Panc1 (cell line): Measurements from ENCODE around the gene KIF17. TPM values are rescaled to one million over a fixed set of nuclear protein-coding genes. Genes with fewer than 3 reads are reported as not detected.

Source experiments
- ATAC-seq: fragments of 200-7000 bp; cut with Tn5 transposase; 2 replicates; pipeline ENCODE4 v1.9.1; 2020; ENCODE audit warnings: mild to moderate bottlenecking, moderate library complexity
- BruUV-seq: library from RNA; stranded (reverse); fragments of 400-500 nt; replicated peaks from 2 replicates; lab custom pipeline; 2021; lab: Mats Ljungman, UMichigan
- CTCF ChIA-PET: fragments of 300-600 bp; sonication (Branson Sonifier 250); formaldehyde crosslinking; loops from one replicate; lab custom pipeline; 2022; ENCODE audit warnings: antibody characterized with exemption; lab: Charles Lee
- POLR2A ChIA-PET: fragments of 300-600 bp; sonication (Branson Sonifier 250); formaldehyde crosslinking; loops from one replicate; lab custom pipeline; 2022; ENCODE audit warnings: antibody characterized with exemption; lab: Charles Lee
- DNase-seq: peaks from one replicate; pipeline ENCODE4 v3.0.0-alpha.2; 2010; ENCODE audit warnings: low read depth, low spot score
- H3K27ac ChIP-seq: 2 replicates; pipeline ENCODE4 v1.5.1; 2011; ENCODE audit warnings: mild to moderate bottlenecking, low read length, inconsistent platforms
- H3K27me3 ChIP-seq: fragments of 200-500 bp; sonication (Bioruptor generic); 2 replicates; pipeline ENCODE4 v1.6.0; 2014; ENCODE audit warnings: low read length, inconsistent platforms; ENCODE audit not compliant: control insufficient read depth, insufficient read depth
- H3K36me3 ChIP-seq: fragments of 200-500 bp; sonication (Bioruptor generic); 2 replicates; pipeline ENCODE4 v1.5.1; 2014; ENCODE audit warnings: inconsistent platforms, mild to moderate bottlenecking, low read length, moderate library complexity; ENCODE audit not compliant: control insufficient read depth, insufficient read depth
- H3K4me1 ChIP-seq: 2 replicates; pipeline ENCODE4 v1.5.1; 2011; ENCODE audit warnings: inconsistent platforms, mild to moderate bottlenecking, low read length, moderate library complexity; ENCODE audit not compliant: control insufficient read depth, insufficient read depth
- H3K4me3 ChIP-seq, 2 experiments: 2 replicates each; pipeline ENCODE4 v1.5.1; 2011 to 2012; ENCODE audit warnings: low read depth in 2 of 2, low read length in 2 of 2, mild to moderate bottlenecking in 2 of 2, inconsistent platforms in 1 of 2, moderate library complexity in 1 of 2
- H3K9me3 ChIP-seq: fragments of 200-500 bp; sonication (Bioruptor generic); 2 replicates; pipeline ENCODE4 v1.5.1; 2014; ENCODE audit warnings: low read depth, mild to moderate bottlenecking, inconsistent platforms, low read length, moderate library complexity; ENCODE audit not compliant: control insufficient read depth, insufficient read depth
- CTCF ChIP-seq: fragments of 450-650 bp; IDR thresholded peaks from 2 replicates; pipeline ENCODE4 v1.5.1; 2017; ENCODE audit warnings: mild to moderate bottlenecking
- POLR2AphosphoS5 ChIP-seq: IDR thresholded peaks from 2 replicates; pipeline ENCODE4 v1.6.1; 2012; ENCODE audit warnings: mild to moderate bottlenecking, low read depth, low read length, moderate library complexity
- REST ChIP-seq, 2 experiments: IDR thresholded peaks; 2 replicates each; pipeline ENCODE4 v1.6.1; 2011 to 2012; ENCODE audit warnings: low read depth in 2 of 2, control low read depth in 1 of 2, low read length in 1 of 2, mild to moderate bottlenecking in 1 of 2, moderate library complexity in 1 of 2; ENCODE audit not compliant: insufficient read depth in 1 of 2
- SIN3A ChIP-seq: IDR thresholded peaks from 2 replicates; pipeline ENCODE4 v1.6.1; 2012; ENCODE audit warnings: low read depth, mild to moderate bottlenecking, low read length, moderate library complexity, borderline replicate concordance; ENCODE audit not compliant: insufficient read depth
- TCF7L2 ChIP-seq: IDR thresholded peaks from 2 replicates; pipeline ENCODE4 v1.6.1; 2011; ENCODE audit warnings: mild to moderate bottlenecking, low read depth, low read length, inconsistent platforms
- in situ Hi-C: cut with HindIII; loops from 2 replicates; pipeline ENCODE4 v1.10.0; 2016; ENCODE audit warnings: low sequenced_read_pairs, low pct_unique_long_range_greater_than_20kb
- intact Hi-C: fragments of 100-400 bp; cut with micrococcal nuclease; formaldehyde crosslinking; loops from one replicate; pipeline ENCODE4 v1.10.0; 2022; ENCODE audit not compliant: unreplicated experiment
- total RNA-seq: library from RNA; stranded (reverse); gene quantifications from one replicate; pipeline ENCODE4 v1.2.1, GENCODE V29; 2021; ENCODE audit not compliant: unreplicated experiment

Gene KIF17
- total RNA-seq, 1 experiment from 2014 or later: 3.9 TPM

GRCh38 chr1:20662110-20662475 lies 55.7 kb downstream of the KIF17 start:
- BruUV-seq: TSS peak; percentile 96
- no peaks in the 10 kb centered on the region for H3K27me3 ChIP-seq
- DNase-seq: no peak
- CTCF ChIA-PET: interaction anchor here (0.6 kb wide), 1 partner anchor 15 kb away, joined by 4 read pairs; no protein-coding TSS in a partner anchor
- peak overlapping the region; percentile 88 to 100 for H3K4me3 ChIP-seq
- peak overlapping the region; percentile 91 for H3K27ac ChIP-seq
- intact Hi-C loops (no loop called here), in situ Hi-C loops (no loop called here)
- H3K4me1 ChIP-seq: peaks cover 10% of the 10 kb centered on the region
- no peak for TF ChIP-seq CTCF
- TF ChIP-seq POLR2AphosphoS5: no peak
- TF ChIP-seq TCF7L2: no peak
- TF ChIP-seq REST (IDR thresholded peaks at IDR 0.05; ENCODE audit: insufficient read depth in 1 of 2, low read depth in 2 of 2, low read length in 1 of 2): no peak
- TF ChIP-seq SIN3A: no peak
- no peaks in the 10 kb centered on the region for H3K9me3 ChIP-seq
- ATAC-seq: no peak
- POLR2A ChIA-PET: interaction anchor here (0.5 to 1.1 kb wide), 3 partner anchors 16 to 1436 kb away, joined by 3 to 4 read pairs (median 3); no protein-coding TSS in a partner anchor
- peaks cover 6% of the 10 kb centered on the region for H3K36me3 ChIP-seq

- DNase-seq (peak; percentile 94), ATAC-seq (peak; percentile 97)
- TF ChIP-seq CTCF (peak; percentile 39; the same call in 1 of the 2 replicates), TCF7L2 (peak; percentile 40; the same call in 1 of the 2 replicates), POLR2AphosphoS5 (peak; percentile 86; the same call in 1 of the 2 replicates), SIN3A (peak; percentile 62; the same call in 1 of the 2 replicates), REST (IDR thresholded peaks at IDR 0.05; ENCODE audit: insufficient read depth in 1 of 2, low read depth in 2 of 2, low read length in 1 of 2) (no peak)
- Histone ChIP-seq H3K36me3 (peaks cover 8% of the 10 kb centered on the region), H3K4me1 (peaks cover 10% of the 10 kb centered on the region), H3K27me3 (no peaks in the 10 kb centered on the region), H3K9me3 (no peaks in the 10 kb centered on the region), H3K4me3 (peak within 1 kb of the TSS; percentile 88 to 100), H3K27ac (peak within 1 kb of the TSS; percentile 96)
- no TSS peak for BruUV-seq
- POLR2A ChIA-PET: interaction anchor here (0.5 to 1.1 kb wide), 4 partner anchors 15 to 1435 kb away, joined by 3 to 4 read pairs (median 4); no protein-coding TSS in a partner anchor
- CTCF ChIA-PET: interaction anchor here (0.6 to 0.7 kb wide), 3 partner anchors 15 to 511 kb away, joined by 4 to 6 read pairs (median 5); no protein-coding TSS in a partner anchor
- intact Hi-C loops (no loop called here), in situ Hi-C loops (no loop called here)
Measured at GRCh38 chr1:20661207-20662109, 56.3 kb downstream of the KIF17 start, which contains the start of gene DDOST. Gene DDOST, minus strand, starts transcription at chr1:20661369. Its CDS starts 19 bp downstream, at chr1:20661350.
